MM.1S (cell line): Measurements from ENCODE around the gene HMX1.

Experiments
- DNase-seq: peaks from one replicate; pipeline ENCODE4 v3.0.0-alpha.2; 2015
- H2AFZ ChIP-seq: fragments of 300-600 bp; sonication (generic); 2 replicates; pipeline ENCODE4 v1.6.0; 2016; ENCODE audit warnings: antibody characterized with exemption, low read length
- H3F3A ChIP-seq: fragments of 300-600 bp; sonication (generic); 2 replicates; pipeline ENCODE4 v1.6.1; 2016; ENCODE audit warnings: mild to moderate bottlenecking, antibody characterized with exemption, low read length, moderate library complexity, mixed read lengths; ENCODE audit not compliant: insufficient read depth
- H3K27ac ChIP-seq: fragments of 300-600 bp; sonication (generic); 2 replicates; pipeline ENCODE4 v1.5.1; 2016; ENCODE audit warnings: mild to moderate bottlenecking, low read length
- H3K27me3 ChIP-seq: fragments of 300-600 bp; sonication (generic); replicated peaks from 2 replicates; pipeline ENCODE4 v1.6.0; 2016; ENCODE audit warnings: low read length; ENCODE audit not compliant: insufficient read depth
- H3K36me3 ChIP-seq: fragments of 300-600 bp; sonication (generic); replicated peaks from 2 replicates; pipeline ENCODE4 v1.6.1; 2016; ENCODE audit warnings: mild to moderate bottlenecking, low read length, mixed read lengths; ENCODE audit not compliant: insufficient read depth
- H3K4me1 ChIP-seq: fragments of 300-600 bp; sonication (generic); 2 replicates; pipeline ENCODE4 v1.6.1; 2016; ENCODE audit warnings: low read length, mixed read lengths
- H3K4me2 ChIP-seq: fragments of 300-600 bp; sonication (generic); 2 replicates; pipeline ENCODE4 v1.6.0; 2016; ENCODE audit warnings: low read depth, low read length
- H3K4me3 ChIP-seq: fragments of 300-600 bp; sonication (generic); 2 replicates; pipeline ENCODE4 v1.5.1; 2016; ENCODE audit warnings: low read length, mixed read lengths
- H3K79me2 ChIP-seq: fragments of 300-600 bp; sonication (generic); 2 replicates; pipeline ENCODE4 v1.6.1; 2016; ENCODE audit warnings: mixed run types, low read length, mixed read lengths
- H3K9ac ChIP-seq: fragments of 300-600 bp; sonication (generic); 2 replicates; pipeline ENCODE4 v1.6.1; 2016; ENCODE audit warnings: low read length, mixed read lengths
- H3K9me2 ChIP-seq: fragments of 300-600 bp; sonication (generic); replicated peaks from 2 replicates; pipeline ENCODE4 v1.6.1; 2016; ENCODE audit warnings: mild to moderate bottlenecking, low read length, mixed read lengths; ENCODE audit not compliant: insufficient read depth
- H3K9me3 ChIP-seq: fragments of 300-600 bp; sonication (generic); replicated peaks from 2 replicates; pipeline ENCODE4 v1.6.1; 2016; ENCODE audit warnings: mild to moderate bottlenecking, low read length, mixed read lengths; ENCODE audit not compliant: insufficient read depth
- H4K20me1 ChIP-seq: fragments of 300-600 bp; sonication (generic); 2 replicates; pipeline ENCODE4 v1.6.1; 2016; ENCODE audit warnings: mild to moderate bottlenecking, low read length, moderate library complexity, mixed read lengths; ENCODE audit not compliant: insufficient read depth
- CTCF ChIP-seq: fragments of 300-600 bp; sonication (generic); IDR thresholded peaks from 2 replicates; pipeline ENCODE4 v1.5.1; 2016; ENCODE audit warnings: antibody characterized with exemption, low read length, mixed read lengths
- EZH2 ChIP-seq: fragments of 300-600 bp; sonication (generic); optimal IDR thresholded peaks from 2 replicates; pipeline ENCODE3; 2017; ENCODE audit warnings: low read depth, mild to moderate bottlenecking, antibody characterized with exemption, low read length, mixed read lengths
- EZH2phosphoT487 ChIP-seq: fragments of 300-600 bp; sonication (generic); IDR thresholded peaks from 2 replicates; pipeline ENCODE4 v1.6.1; 2018; ENCODE audit warnings: antibody characterized with exemption, low read length

Gene HMX1

DNA sequence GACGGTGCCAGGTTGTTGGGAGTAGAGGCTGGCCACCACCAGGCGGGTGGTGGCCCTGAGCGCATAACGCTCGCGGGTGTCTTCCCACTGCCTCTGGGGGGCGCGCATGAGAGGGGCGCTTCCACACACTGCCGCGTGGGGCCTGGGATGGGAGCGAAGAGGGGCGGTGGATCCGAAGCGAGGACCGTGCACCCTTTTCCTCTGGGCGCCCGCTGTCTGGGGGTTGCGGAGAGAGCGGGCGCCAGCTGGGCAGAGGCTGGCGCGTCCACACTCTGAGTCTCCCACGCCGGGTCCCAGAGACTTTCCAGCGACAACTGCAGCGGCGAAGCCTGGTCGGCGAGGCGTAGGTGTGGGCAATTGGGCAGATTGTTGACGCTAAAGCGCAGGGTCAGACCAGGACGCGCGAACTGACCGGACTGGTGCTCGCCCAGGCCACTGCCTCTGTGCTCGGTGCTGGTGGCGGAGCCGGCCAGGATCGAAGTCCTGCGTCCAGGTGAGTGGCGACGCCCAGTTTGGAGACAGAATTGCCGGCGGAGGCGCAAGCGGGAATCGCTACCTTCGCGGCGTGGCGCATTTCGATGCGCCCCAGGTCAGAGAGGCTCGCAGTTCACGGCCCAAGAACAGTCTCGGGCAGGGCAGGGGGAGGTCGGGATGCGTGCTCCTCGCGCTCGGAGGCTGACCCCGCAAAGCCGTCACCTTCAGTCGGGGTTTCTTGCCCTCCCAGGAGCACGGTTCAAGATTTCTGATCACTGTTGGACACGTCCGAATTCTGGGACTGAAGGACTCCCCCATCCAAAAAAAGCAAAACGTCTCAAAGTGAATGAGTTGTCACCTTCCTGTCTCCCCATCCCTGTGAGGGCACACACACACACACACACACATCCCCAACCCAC, 2.6 kb upstream of the HMX1 start:
- Histone ChIP-seq H3K79me2 (no peaks in the 10 kb centered on the region), H3K9me3 (no peaks in the 10 kb centered on the region), H3K9ac (no peak overlapping the region), H3K4me2 (no peak overlapping the region), H4K20me1 (no peaks in the 10 kb centered on the region), H3K4me3 (no peak overlapping the region), H3K9me2 (no peaks in the 10 kb centered on the region), H3K36me3 (no peaks in the 10 kb centered on the region), H3K4me1 (no peaks in the 10 kb centered on the region), H3F3A (no peaks in the 10 kb centered on the region), H2AFZ (no peak overlapping the region), H3K27me3 (peaks cover 72% of the 10 kb centered on the region), H3K27ac (no peak overlapping the region)
- no peak for DNase-seq
- TF ChIP-seq CTCF, result no peak
- TF ChIP-seq EZH2, result no peak
- no peak for TF ChIP-seq EZH2phosphoT487

DNA sequence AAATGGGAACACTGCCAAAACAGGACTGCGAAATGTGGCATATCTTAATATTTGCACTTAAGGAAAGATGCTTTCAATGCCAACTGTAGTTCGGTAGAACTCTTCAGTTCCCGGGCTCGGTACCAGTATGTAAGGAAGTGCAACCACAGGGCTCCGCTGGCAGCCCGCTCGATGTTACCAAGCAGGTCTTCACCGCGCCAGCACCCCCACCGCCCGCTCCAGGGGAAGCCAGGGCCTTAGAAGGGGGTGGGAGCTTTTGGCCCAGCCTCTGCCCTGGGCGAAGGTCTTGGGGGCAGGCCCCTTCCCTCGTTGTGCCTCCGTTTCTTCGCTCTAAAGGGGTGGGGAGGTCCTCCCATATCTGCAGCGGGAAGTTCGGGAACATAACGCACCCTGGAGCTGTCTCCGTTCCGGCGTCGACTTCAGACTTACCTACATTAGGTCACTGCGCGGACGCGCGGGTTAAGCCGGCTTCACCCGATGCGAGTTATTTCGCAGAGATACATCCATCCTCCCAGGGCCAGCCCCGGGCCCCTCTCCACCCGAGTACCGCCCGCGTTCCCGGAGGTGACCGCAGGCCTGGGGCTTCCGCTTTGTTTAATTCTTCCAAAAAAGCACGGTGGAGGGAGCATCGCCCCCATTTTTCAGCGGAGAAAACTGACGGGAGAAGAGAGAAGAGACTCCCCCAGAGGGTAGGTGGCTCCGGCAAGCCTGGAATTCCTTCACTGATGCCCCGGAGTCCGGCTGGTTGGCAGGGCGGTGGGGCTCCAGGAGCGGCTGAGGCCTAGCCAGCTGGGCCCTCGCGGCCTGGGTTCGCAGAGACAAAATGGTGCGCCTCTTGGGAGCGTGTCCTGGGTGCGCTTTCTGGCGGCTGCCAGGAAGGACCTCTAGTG, 1.0 kb upstream of the HMX1 start:
- H3K9me3 ChIP-seq, result no peaks in the 10 kb centered on the region
- H3K4me2 ChIP-seq, result no peak overlapping the region
- no peak overlapping the region for H3K4me3 ChIP-seq
- no peaks in the 10 kb centered on the region for H3F3A ChIP-seq
- H3K9me2 ChIP-seq, result no peaks in the 10 kb centered on the region
- no peaks in the 10 kb centered on the region for H3K4me1 ChIP-seq
- TF ChIP-seq EZH2 (no peak), CTCF (no peak), EZH2phosphoT487 (no peak)
- no peak overlapping the region for H2AFZ ChIP-seq
- no peaks in the 10 kb centered on the region for H4K20me1 ChIP-seq
- H3K36me3 ChIP-seq, result no peaks in the 10 kb centered on the region
- peaks cover 66% of the 10 kb centered on the region for H3K27me3 ChIP-seq
- no peak overlapping the region for H3K27ac ChIP-seq
- H3K9ac ChIP-seq, result no peak overlapping the region
- DNase-seq, result no peak
- H3K79me2 ChIP-seq, result no peaks in the 10 kb centered on the region

GRCh38 chr4:8870647-8871416, 807 bp downstream of the HMX1 start:
- H3K79me2 ChIP-seq, result no peaks in the 10 kb centered on the region
- H4K20me1 ChIP-seq, result no peaks in the 10 kb centered on the region
- H3K4me2 ChIP-seq, result no peak overlapping the region
- no peaks in the 10 kb centered on the region for H3F3A ChIP-seq
- peaks cover 65% of the 10 kb centered on the region for H3K27me3 ChIP-seq
- no peak for DNase-seq
- no peaks in the 10 kb centered on the region for H3K4me1 ChIP-seq
- H3K36me3 ChIP-seq, result no peaks in the 10 kb centered on the region
- H3K9me3 ChIP-seq, result no peaks in the 10 kb centered on the region
- no peak for TF ChIP-seq EZH2phosphoT487
- no peak for TF ChIP-seq CTCF
- no peak for TF ChIP-seq EZH2
- H3K27ac ChIP-seq, result no peak overlapping the region
- no peak overlapping the region for H3K4me3 ChIP-seq
- no peaks in the 10 kb centered on the region for H3K9me2 ChIP-seq
- no peak overlapping the region for H2AFZ ChIP-seq
- no peak overlapping the region for H3K9ac ChIP-seq
